ENCODE results near the gene GALNT13. TPM values are rescaled to one million over a fixed set of nuclear protein-coding genes. Genes with fewer than 3 reads are reported as not detected.

The GALNT13 gene
- total and polyA plus RNA-seq, 2 donors from 2014 or later = 0.57 TPM; not detected in 1

DNA sequence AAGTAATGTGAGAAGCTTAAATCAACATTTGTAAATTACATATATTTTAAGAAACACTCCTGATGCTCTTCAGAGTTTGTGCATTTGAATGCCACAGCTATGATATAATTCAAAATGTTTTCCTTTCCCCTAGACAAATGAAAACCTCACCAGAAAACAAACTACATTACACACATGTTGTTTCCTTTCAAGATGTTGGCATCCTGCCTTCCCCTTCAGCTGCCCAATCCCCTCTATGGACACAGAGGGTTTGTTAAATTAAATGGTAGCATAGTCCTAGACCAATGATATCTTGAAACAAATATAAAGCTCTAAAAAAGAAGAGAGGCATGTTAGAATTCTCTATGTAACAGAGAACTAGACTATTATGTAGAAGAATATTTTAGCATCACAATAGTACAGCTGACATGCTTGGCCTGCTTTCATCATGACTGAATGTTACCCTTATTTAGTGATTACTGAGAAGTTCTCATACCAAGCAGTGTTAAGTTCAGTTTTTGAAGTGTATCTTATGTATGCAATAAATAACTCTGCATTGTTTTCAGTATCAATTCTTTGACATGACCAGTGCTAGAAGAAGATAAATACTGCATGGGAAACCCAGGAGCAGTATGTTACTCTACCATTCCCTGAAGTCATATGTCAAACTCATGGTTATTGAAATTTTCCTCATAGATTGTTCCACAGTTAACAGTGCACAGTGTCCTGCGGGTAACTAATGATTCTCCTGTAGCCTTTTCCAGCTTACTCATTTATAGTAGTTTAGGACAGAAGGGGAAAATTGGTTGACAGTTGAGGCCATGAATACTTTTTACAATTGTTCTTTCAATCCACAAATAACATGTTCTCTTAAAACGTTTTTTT lies 510.4 kb downstream of the GALNT13 start:
- FAIRE-seq = no peak
- TF ChIP-seq, protein P1, sequence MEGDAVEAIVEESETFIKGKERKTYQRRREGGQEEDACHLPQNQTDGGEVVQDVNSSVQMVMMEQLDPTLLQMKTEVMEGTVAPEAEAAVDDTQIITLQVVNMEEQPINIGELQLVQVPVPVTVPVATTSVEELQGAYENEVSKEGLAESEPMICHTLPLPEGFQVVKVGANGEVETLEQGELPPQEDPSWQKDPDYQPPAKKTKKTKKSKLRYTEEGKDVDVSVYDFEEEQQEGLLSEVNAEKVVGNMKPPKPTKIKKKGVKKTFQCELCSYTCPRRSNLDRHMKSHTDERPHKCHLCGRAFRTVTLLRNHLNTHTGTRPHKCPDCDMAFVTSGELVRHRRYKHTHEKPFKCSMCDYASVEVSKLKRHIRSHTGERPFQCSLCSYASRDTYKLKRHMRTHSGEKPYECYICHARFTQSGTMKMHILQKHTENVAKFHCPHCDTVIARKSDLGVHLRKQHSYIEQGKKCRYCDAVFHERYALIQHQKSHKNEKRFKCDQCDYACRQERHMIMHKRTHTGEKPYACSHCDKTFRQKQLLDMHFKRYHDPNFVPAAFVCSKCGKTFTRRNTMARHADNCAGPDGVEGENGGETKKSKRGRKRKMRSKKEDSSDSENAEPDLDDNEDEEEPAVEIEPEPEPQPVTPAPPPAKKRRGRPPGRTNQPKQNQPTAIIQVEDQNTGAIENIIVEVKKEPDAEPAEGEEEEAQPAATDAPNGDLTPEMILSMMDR (IDR thresholded peaks at IDR 0.05; ENCODE audit: borderline replicate concordance, extremely low read depth, insufficient read depth) = no peak
- Histone ChIP-seq H3K4me3 (ENCODE audit: low read length in 3 of 3) (no peak overlapping the region), H3K9me3 (ENCODE audit: control insufficient read depth in 2 of 3, insufficient read depth in 1 of 3, low read length in 3 of 3) (no peaks in the 10 kb centered on the region), H3K27ac (ENCODE audit: low read depth in 2 of 2, low read length in 2 of 2) (no peak overlapping the region), H3K4me1 (ENCODE audit: control insufficient read depth in 2 of 3, insufficient read depth in 2 of 3, low read depth in 1 of 3, low read length in 3 of 3) (no peaks in the 10 kb centered on the region), H3K27me3 (ENCODE audit: control insufficient read depth, insufficient read depth, low read length) (no peaks in the 10 kb centered on the region), H3K9ac (ENCODE audit: low read length in 3 of 3) (no peak overlapping the region), H3K36me3 (ENCODE audit: control insufficient read depth in 2 of 3, insufficient read depth in 3 of 3, low read length in 3 of 3) (no peaks in the 10 kb centered on the region)
- intact Hi-C loops (cut with DNase I) = no loop called here
- peak in 1 of 5 donors; percentile 2 for DNase-seq

DNA sequence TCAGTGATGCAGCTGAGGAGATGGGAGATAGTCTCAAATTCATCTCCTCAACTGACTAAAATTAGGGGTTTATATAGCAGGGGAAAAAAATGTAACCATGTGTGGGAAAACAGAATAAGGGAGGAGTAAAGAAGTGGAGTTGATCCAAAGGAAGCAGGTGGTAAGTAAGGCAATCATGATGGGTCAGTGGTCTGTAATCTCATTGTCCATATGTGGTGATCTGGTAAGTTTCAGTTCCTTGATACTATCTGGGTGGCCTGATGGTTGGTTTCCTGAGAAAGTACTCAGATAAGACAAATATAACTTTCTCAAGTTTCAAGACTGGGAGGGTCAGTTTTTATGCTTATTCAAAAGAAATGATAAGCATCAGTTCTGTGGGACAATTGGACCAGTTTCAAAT lies 514.5 kb downstream of the GALNT13 start:
- H3K36me3 ChIP-seq (ENCODE audit: control insufficient read depth in 2 of 3, insufficient read depth in 3 of 3, low read length in 3 of 3) = no peaks in the 10 kb centered on the region
- no peak overlapping the region for H3K9ac ChIP-seq (ENCODE audit: low read length in 3 of 3)
- TF ChIP-seq, protein P1 (IDR thresholded peaks at IDR 0.05; ENCODE audit: borderline replicate concordance, extremely low read depth, insufficient read depth) = no peak
- no peaks in the 10 kb centered on the region for H3K27me3 ChIP-seq (ENCODE audit: control insufficient read depth, insufficient read depth, low read length)
- no peaks in the 10 kb centered on the region for H3K9me3 ChIP-seq (ENCODE audit: control insufficient read depth in 2 of 3, insufficient read depth in 1 of 3, low read length in 3 of 3)
- H3K27ac ChIP-seq (ENCODE audit: low read depth in 2 of 2, low read length in 2 of 2) = no peak overlapping the region
- H3K4me3 ChIP-seq (ENCODE audit: low read length in 3 of 3) = no peak overlapping the region
- FAIRE-seq (no peak), DNase-seq (no peak)
- H3K4me1 ChIP-seq (ENCODE audit: control insufficient read depth in 2 of 3, insufficient read depth in 2 of 3, low read depth in 1 of 3, low read length in 3 of 3) = no peaks in the 10 kb centered on the region
- intact Hi-C loops (cut with DNase I) = no loop called here

DNA sequence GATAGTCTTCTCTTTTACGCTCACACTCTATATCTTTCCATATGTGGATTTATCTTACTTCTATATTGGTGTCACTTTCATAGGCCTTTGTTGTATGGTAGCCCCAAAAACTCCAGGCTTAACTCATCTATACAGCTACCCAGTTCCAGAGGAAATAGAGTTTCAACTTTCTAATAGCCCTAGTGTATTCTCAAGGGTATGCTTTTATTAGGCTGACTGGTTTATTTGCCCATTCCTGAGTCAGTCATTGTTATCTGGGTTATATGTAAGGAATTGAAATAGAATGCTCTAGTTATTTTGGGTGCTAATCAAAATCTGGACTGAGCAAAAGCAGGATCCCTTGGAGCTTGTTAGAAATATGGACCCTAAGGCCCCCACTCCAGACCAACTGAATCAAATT lies 519.3 kb downstream of the GALNT13 start:
- H3K36me3 ChIP-seq (ENCODE audit: control insufficient read depth in 2 of 3, insufficient read depth in 3 of 3, low read length in 3 of 3) = no peaks in the 10 kb centered on the region
- no peaks in the 10 kb centered on the region for H3K4me1 ChIP-seq (ENCODE audit: control insufficient read depth in 2 of 3, insufficient read depth in 2 of 3, low read depth in 1 of 3, low read length in 3 of 3)
- intact Hi-C loops (cut with DNase I) = no loop called here
- no peaks in the 10 kb centered on the region for H3K9me3 ChIP-seq (ENCODE audit: control insufficient read depth in 2 of 3, insufficient read depth in 1 of 3, low read length in 3 of 3)
- no peak overlapping the region for H3K9ac ChIP-seq (ENCODE audit: low read length in 3 of 3)
- FAIRE-seq (no peak), DNase-seq (no peak)
- TF ChIP-seq, protein P1 (IDR thresholded peaks at IDR 0.05; ENCODE audit: borderline replicate concordance, extremely low read depth, insufficient read depth) = no peak
- no peak overlapping the region for H3K4me3 ChIP-seq (ENCODE audit: low read length in 3 of 3)
- no peaks in the 10 kb centered on the region for H3K27me3 ChIP-seq (ENCODE audit: control insufficient read depth, insufficient read depth, low read length)
- no peak overlapping the region for H3K27ac ChIP-seq (ENCODE audit: low read depth in 2 of 2, low read length in 2 of 2)
